GM18507 (cell line): ENCODE data around the gene AIPL1.

ENCODE experiments used
- DNase-seq: peaks from one replicate; pipeline ENCODE4 v3.0.0; 2011; ENCODE audit warnings: low read depth; ENCODE audit not compliant: insufficient read length; ENCODE audit errors: extremely low spot score
- FAIRE-seq: peaks from 2 replicates; lab custom pipeline; 2011; peaks lifted over from hg19 to GRCh38; lab: Jason Lieb, UNC

Gene AIPL1

DNA sequence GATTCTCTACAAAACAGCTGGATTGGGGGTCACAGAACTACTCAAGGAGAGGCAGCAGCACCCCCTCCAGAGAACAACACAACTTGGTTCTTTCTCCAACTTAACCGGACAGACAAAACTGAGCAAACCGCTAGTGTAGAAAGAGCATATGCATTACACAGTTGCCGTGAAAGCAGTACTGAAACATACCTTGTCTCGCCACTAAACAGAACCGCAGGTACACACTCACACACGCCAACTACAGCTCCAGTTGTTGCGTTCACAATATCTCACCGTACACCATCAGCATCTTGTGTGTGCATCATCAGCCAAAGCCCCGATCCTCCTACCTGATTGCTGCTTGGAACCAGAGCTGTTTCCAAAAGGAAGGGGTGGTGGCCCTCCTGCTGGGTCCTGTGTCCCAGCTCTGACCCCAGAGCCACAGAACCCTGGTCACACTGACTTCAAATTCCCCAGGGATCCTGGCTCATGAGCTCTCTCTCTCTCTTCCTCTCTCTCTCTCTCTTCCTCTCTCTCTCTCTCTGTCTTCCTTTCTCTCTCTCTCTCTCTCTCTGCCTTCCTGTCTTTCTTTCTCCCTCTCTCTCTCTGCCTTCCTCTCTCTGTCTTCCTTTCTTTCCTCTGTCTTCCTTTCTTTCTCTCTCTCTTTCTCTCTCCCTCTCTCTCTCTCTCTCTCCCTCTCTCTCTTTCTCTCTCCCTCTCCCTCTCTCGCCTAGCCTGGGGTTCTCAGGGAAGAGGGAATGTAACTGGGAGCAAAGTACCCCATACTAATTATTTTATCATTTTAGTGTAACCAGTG, 17.7 kb upstream of the AIPL1 start:
- peak; percentile 46 for FAIRE-seq
- DNase-seq = no peak

DNA sequence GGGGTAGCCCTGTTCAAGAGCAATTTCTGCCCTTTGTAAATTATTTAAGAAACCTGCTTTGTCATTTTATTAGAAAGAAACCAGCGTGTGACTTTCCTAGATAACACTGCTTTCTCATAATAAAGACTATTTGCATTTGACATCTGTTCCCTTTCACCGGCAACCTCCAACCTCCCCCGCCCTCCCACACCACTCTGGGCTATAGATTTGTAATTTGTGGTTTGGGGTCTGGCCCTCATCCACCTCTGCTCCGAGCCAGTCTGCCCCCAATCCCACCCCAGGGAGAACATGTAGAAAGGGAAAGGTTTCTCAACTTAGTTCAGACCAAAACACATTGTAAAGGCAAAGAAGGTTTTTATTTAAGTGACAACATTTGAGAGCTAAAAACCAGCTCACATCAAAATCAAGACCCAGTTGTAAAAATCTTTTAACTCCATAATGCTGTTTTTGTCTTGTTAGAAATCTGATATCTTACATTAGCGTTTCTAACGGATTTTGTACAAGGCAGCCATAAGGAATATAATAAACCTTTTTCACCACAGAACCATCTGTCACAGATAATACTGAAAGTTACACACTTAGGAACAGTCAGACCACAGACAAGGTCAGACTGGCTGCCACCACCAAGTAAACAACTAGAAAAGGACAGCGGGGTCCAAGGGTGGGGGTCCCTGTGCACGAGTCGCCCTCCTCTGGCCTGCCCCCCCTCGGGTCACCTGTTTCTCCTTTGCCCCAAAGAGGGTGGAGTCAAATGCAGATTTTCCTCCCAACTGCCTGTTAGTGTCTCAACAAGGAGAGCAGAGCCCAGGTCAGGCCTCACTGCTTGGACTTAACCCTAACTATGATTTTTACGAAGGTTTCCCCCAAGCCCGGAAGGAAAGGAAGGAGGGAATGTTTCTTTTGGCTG, 16.3 kb upstream of the AIPL1 start:
- no peak for DNase-seq
- FAIRE-seq = peak; percentile 53

DNA sequence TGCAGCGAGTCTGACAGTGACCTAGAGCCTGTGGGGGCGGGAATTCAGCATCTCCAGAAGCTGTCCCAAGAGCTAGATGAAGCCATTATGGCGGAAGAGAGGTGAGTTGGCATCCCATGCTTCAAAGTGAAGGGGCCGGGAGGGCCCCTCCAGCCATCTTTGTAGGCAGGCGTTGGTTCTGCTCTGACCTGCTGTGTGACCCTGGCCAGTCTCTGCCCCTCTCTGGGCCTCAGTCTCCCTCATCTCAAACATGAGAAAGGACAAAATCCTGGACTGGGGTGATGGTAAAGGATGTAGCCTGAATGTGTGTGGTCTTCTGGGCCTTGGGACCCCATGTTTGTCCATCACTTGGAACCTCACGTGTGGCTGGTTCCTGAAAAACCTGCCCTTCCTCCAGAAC, 14.4 kb upstream of the AIPL1 start:
- DNase-seq (no peak), FAIRE-seq (no peak)

DNA sequence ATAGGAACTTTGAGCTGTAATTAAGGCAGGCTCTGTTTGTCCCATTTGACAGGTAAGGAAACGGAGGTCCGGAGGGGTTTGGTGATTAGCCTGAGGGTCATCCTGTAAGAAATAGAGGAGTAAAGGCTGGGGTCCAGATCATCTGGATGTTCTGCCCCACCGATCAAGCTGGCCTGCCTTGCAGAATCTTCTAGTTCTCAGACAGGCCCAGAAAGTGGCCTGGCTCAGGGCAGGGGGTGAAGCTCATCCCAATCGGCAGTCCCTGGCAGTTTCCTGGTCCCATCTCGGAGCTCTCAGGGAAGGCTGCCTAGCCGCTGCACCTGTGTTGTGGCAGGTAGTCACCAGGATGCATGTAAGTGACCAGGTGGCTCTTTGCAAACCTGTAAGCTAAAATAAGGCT, 13.6 kb upstream of the AIPL1 start:
- DNase-seq (no peak), FAIRE-seq (no peak)

DNA sequence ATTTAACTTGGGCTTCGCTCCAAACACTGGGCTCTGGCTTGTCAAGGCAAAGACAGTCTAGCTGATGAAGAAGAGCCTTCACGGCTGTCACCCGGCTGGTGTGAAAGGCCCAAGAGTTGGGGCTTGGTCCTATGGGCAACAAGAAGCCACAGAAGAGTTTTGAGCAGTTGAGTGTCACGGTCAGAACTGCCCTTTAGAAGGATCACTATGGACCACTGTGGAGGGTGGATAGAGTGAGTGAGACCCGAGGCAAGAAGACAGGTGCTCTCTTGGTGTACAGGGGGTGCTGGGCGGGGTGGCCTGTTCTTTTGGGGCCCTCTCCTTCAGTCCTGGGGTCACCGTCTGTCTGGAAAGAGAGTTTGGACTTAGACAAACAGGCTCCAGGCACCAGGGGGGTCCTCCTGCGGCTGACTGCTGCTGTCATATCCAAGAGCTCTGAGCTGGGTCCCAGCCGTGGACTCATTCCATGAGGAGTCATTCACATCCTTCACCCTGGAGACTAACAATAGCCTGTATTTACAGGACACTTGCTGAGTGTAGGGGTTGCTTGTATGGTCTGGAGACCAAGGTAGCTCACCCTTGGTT, 11.7 kb upstream of the AIPL1 start:
- DNase-seq = no peak
- no peak for FAIRE-seq

DNA sequence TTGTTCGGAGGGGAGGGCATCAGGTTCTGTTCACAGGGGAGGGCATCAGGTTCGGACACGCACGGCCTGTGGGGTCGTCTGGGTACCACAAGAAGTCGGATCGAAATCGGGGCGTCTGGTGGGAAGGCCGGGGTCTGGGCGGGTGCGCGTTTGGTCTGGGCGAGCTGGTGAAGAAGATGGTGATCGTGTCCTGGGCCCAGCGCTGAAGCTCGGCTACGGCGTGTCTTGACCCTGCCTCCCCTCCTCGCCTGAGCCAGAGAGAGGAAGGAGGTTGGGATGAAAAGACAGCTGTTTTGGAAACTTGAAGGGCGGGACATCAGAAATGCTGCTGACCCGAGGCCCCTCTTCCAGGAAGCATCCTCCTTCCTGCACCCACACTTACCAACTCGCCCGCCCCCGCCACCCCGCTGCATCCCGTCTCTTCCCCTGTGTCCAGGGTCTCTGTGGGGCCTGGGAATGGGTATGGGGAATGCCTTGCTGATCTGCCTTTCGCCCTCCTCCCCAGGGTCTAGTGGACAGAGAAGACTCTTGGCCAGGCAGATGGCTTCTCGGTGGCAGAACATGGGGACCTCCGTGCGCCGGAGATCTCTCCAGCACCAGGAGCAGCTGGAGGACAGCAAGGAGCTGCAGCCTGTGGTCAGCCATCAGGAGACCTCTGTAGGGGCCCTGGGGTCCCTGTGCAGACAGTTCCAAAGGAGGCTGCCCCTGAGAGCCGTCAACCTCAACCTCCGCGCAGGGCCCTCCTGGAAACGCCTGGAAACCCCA, 9.8 kb upstream of the AIPL1 start:
- FAIRE-seq (no peak), DNase-seq (no peak)

DNA sequence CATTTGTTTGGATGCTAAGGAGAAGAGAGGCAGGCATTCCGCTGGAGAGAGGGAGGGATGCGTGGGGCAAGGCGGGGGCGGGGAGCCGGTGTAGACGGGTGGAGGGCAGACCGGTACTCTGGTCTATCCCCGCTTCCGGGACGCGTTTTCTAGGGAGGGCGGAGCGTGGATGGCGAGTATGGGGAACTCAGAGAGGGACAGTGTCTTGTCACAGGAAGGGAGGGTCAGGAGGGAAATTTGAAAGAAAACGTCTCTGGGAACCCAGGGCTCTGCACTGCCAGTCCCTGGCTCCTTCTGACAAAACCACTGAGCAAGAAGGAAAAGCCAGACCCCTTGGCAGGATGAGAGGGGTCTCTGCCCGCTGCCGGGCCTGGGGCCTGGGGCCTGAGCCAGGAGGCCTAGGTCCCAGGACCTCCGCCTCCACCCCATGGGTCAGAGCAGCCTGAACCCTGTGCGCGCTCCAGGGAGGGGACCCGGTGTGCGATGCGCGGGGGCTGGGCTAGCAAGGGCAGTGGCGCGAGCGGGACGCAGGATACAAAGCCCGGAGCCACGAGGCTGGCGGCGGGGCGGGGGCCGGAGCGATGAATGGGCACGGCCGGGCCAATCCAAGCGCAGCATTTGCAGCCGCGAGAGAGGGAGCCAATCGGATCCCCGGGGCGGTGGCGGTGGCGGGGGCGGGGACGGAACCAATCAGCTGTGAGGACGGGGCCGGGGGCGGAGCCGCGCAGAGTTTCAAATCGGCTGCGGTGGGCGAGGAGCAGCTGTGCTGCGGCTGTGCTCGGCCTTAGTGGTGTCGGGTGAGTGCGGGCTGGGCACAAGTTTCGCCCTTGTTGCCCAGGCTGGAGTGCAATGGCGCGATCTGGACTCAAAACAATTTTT, 9.0 kb upstream of the AIPL1 start, which contains the start of gene PIMREG:
PIMREG (plus strand) TSS at position 764 of the 879 bp plus-strand sequence. CDS start 656 bp downstream, outside the sequence.
- FAIRE-seq (peak; percentile 94), DNase-seq (peak; percentile 91)

DNA sequence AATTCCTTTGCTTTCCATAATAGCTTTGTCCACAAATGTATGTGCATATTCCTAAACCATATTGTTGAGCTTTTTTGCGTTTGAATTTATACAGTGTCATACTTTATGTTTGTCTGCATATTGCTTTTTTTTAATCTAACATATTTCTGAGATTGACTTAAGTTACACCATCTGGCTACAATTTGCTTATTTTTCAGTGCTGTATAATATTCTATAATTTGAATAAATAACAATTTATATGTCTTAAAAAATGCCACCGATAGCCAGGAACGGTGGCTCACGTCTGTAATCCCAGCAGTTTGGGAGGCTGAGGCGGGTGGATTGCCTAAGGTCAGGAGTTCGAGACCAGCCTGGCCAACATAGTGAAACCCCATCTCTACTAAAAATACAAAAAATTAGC, 7.9 kb upstream of the AIPL1 start:
- DNase-seq (no peak), FAIRE-seq (no peak)

DNA sequence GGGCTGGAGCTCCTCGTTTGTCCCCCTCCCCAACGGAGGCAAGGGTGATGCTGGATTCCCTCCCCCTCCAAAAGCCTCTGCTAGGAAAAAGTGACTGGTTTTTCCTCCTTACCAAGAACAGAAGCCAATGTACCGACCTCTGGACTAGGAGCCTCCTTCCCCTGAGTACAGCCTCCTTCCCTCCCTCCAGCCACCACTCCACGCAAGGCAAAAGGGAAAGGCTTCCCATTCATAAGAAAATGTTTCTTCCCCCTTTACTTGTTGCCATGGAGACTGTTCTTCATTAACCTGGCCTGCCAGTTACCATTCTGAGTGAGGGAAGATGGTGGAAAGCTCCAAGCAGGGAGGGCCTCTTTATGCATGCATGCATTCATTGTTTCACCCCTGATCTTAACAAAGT, 5.0 kb upstream of the AIPL1 start:
- DNase-seq = no peak
- FAIRE-seq = no peak

DNA sequence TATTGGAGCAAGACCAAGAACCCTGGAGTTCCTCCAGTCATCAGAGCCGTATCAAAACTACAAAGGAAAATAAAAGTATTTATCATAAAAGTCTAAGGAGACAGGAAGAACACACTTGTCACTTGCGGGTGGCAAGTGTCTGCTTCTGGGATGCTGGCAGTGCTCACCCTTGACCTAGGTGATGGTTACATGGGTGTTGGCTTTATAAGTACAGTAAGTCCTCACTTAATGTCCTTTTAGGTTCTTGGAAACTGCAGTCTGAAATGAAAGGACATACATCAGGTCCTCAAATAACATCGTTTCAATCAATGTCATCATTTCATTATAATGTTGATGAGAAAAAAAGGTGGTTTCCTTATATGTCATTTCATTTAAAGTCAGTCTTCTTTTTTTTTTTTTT, 3.0 kb upstream of the AIPL1 start:
- DNase-seq = no peak
- FAIRE-seq = no peak

DNA sequence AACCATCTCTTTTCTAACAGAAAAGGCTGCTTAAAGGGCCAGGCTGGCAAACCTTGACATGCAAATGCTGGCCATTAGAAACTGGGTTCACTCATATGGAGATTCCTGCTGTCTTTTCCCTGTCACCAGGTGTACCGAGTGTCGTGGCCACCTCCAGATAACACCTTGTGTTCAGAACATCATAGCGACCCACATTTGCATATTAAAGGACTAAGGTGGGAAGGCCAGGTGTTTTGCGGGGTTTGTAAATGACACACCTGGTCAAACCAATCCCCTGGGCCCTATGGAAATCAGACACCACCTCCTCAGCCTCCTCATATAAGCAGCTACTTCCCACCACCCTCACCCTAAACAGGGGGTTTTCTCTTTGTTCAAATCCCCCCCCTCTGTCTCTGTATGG, 2.5 kb upstream of the AIPL1 start:
- FAIRE-seq = no peak
- DNase-seq = no peak

DNA sequence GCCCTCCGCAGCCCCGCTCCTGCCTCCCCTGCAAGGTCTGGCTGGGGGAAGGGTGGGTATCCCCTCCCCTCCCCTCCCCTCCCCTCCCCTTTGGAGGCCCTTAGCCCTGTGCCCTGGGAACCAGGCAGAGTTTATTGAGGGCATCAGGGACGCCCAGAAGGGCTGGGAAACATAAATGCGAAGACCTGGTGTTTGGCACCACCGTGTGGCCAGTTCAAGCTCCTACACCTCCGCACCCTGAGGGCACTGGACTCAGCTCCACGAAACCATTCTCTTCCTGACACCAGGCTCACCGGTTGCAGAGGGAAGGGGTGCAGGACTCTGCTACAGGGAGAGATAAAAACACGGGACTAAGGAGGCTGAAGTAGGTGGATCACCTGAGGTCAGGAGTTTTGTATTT, 1.0 kb upstream of the AIPL1 start:
- DNase-seq (peak; percentile 61), FAIRE-seq (peak; percentile 88)

DNA sequence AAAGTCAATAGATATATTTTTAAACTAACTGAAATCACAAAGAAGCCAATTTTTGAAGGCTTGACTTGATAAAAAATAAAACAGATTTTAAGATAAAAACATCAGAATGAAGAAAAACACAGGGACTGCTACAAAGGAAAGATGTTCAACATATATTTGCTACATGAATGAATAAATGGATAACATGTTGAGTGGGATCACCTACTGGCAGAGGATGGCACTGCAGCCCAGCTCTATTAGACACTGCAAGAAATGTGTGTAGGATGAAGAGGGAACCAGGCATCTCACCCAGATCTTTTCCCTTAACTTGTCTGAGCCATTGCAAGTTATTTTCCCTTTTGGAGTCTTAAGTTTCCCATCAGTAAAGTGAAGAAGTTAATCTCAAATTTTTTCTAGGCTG, 4.2 kb downstream of the AIPL1 start:
- DNase-seq (no peak), FAIRE-seq (no peak)

DNA sequence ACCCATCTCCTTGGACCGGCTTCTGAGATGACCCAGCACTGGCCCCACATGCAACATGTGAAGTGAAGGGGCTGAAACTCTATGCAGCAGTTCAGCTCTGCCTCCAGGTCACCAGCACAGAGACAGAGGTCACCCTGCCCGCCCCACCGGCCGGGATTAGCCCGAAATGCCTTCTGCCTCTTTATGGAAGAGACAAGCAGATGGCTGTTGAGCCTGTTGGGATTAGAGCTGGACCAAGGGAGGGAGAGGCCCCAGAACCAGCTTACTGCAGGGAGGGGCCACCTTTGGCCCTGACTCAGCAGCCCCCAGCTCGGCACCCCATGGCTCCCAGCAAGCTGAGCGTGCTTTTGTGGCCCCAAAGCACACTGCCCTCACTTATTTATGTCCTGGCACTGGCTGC, 5.7 kb downstream of the AIPL1 start:
- DNase-seq = no peak
- no peak for FAIRE-seq

DNA sequence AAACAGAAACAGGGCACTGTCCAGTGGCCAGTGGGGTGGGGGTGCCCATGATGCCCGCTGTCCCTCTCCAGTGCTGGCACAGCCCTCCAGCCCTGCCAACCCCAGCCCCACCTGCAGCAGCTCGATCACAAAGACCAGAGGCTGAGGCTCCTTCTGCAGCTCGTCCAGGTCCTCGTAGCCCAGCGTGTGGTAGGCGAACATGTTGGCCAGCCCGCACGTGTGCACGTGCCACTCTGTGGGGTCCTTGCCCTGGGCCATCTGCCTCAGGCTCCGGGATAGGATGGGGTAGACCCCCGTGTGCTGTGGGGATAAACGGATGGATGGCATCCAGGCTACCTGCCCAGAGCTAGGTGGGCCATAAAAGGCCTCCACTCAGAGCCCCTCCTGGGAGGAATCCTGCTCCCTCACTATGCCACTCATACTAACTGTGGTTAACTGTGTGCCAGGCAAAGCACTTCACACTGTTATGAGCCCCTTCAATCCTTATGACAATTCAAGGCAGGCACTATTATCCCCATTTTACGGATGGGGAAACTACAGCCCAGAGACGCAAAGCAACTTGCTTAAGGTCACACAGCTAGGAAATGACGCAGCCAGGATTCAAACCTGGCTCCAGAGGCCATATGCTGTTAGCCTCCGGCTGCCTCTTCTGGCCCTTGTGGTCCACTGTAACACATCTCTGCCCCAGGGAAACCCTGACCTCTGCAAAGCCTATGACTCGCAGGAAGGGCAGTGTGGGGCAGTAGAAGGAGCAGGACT, 6.5 kb downstream of the AIPL1 start:
- DNase-seq = no peak
- FAIRE-seq = no peak

DNA sequence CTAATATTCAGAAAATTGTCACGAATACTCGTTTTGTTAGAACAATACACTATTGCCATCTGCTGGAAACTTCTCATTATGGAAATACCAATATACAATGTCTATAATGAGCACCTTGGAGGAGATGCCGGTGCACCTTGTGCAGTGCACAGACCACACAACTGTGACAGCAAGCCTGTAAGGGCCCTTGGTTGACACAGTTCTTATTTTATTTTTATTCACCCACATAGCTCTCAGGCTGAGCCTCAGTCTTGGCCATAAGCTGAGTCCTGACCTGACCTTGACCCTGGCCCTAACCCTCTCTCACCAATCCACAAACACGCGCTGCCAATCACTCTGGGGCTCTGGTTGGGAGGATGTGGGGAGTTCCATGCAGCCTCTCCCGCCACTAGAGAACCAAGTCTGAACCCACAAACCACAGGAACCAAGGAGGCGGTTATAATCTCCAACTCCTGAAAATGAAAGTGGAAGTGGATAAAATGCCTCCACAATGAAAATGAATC, 7.6 kb downstream of the AIPL1 start:
- FAIRE-seq (peak; percentile 78), DNase-seq (peak; percentile 20)

DNA sequence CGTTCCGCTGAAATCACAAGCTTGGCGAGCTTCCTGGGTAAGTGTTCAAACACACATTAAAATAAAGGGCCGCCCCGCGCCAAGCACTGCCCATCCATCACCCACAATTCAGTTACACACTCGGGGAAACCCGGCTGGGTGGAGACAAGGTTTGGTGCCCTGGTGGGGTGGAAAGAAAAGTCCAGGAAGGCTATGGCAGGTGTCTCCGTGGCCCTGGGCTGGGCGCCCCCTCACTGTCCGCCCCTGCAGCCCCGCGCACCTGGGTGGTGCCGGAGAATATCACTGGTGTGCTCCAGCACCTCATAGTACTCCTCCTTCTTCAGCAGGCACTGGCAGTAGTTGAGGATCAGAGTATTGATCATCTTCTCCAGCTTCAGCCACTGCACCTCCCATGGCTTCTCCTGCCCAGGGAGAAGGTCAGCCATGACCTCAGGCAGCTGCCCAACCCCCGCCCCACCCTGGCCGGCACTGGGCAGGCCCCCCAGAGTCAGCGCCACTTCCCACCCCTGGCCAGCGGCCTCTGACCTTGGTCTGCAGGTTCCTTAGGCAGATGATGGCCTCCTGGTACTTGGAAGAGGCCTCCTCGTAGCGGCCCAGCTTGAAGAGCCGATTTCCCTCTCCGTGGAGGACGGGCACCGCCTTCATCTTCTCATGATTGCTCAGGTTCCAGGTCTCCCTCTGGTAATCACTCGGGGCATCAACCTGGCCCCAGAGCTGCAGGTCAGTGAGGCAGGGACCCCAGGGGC, 8.4 kb downstream of the AIPL1 start:
- DNase-seq = no peak
- no peak for FAIRE-seq
